HG03066 (cell line): Measurements from ENCODE around the gene RTKN.
"Not testable (repeated sequence)": the region's sequence is repeated elsewhere in the genome, so short reads cannot be mapped to it uniquely, and the experiment has no call there.

Source experiments
- ATAC-seq: cut with Tn5 transposase; IDR thresholded peaks from one replicate; pipeline ENCODE4 v1.9.1; 2021; ENCODE audit warnings: low read depth; ENCODE audit not compliant: unreplicated experiment

Gene RTKN

DNA sequence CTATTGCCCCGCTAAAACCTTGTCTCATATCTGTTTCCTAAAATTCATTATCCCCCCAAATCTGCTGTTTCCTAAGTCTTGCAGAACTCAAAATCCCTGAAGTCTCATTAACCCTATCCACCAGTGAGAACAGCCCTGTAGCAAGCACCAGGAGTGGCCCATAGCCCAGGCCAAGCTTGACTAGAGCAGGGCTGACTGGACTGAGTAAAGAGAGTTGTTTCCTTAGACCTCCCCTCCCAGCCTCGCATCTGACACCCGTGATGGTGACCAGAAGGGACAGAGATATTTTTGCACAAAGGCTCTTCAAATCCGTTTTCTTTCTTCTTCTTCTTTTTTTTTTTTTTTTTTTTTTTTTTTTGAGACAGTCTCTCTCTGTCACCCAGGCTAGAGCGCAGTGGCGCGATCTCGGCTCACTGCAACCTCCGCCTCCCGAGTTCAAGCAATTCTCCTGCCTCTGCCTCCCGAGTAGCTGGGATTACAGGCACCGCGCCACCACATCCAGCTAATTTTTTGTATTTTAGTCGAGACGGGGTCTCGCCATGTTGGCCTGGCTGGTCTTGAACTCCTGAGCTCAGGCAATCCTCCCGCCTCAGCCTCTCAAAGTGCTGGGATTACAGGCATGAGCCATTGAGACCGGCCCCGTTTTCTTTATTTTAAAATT is 21.2 kb downstream of the RTKN start:
- ATAC-seq: not testable (repeated sequence)

DNA sequence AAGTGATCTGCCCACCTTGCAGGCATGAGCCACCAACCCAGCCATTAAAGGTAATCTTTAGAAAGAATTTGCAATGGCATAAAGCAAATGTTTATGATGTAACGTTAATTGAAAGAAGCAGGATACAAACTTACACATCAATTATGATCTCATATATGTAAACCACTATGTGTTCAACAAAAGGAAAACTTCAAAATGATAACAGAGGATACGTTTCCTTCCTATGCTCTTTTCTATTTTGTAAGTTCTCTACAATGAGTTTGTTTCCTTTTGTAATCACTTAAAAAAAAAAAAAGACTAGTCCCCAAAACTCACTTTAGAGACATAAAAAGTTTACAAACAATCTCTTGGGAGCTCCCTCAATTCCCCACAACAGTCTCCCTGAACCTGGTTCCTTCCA is 21.7 kb downstream of the RTKN start:
- ATAC-seq: no peak

DNA sequence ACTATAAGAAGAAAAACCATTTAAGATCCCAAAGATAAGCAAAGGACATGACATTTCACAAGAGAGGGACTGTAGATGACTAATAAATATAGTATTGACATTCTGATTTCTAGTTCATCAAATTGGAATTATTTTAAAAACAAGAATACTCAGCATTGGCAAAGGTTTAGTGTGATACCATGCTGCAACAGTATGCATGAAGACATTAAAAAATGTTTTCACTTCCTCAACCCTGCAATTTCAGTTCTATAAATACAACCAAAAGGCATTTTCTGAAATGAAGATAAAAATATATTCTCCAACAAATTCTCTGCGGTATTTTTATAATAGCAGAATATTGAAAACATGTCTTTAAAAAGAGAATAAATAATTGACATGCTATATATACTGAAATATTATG is 22.4 kb downstream of the RTKN start:
- no peak for ATAC-seq

DNA sequence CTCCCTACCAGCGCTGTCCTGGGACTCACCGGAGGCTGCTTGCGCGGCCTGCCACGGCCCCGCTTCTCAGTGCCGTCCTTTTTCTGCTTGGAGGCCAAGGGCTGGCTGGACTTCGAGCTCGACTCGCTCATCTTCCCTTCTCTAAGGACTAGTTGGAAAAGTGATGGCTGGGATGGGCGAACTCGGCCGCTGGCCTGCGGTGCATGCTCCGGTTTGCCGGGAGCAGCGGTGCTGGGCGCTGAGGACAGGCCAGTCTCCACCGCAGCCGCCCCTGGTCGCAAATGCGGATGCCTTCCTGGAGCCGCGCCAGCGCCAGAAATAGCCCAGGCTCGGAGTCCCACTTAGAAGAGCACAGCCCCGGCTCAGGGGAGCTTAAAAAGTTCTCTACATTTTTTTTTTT is 23.4 kb downstream of the RTKN start:
- no peak for ATAC-seq

DNA sequence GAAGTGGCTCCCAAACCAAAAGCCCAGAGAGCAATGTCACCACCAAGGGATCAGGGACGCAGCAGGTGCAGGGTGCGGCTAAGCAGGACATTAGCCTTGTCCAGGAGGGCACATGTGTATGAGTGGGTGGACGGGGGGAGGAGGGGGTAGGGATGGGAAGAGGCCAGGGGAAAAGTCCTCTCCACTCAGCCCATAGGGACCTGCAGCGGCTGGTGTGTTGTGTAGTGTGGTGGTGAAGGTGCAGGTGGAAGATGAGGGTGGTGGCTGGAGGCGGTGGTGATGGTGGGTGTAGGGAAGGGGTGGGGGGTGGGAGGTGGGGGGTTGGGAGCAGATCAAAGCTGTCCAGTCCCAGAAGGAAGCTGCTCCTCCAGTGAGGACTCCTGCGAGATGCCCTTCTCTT is 24.0 kb downstream of the RTKN start:
- no peak for ATAC-seq

DNA sequence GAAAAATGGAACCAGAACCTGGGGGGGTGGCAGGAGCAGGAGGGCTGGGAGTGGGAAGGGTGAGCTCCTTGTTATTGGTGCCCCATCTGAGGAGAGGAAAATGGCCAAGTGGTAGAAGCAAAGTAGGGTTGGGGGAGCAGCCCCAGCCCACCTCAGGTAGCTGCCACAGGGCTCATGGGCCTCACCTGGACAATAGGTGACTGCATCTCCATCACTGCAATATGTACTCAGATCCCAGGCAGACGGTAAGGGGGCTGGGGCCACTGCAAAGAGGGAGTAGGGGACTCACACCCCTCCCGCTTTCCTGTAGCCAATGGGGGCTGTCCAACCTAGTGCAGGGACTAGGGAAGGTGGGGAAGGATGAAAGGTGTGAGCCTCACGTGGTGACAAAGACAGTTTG is 24.5 kb downstream of the RTKN start:
- ATAC-seq: no peak

DNA sequence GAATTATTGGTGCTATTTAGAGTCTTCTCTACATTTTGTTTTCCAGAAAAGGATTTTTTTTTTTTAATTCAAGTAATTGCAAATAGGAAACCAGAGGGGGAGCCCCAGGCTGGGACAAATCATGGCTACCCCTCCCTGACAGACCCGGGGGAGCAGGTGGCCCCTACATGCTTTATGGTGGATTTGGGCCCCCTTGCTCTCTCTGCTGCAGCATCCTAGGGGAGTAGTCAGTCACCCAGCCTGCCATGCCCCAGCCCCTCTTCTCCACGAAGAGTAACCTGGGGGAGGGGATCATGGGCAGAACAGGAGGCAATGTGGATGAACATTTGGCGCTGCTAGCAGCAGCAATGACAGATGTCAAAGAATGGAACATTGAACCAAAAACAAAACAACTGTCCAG is 25.0 kb downstream of the RTKN start:
- ATAC-seq: no peak

DNA sequence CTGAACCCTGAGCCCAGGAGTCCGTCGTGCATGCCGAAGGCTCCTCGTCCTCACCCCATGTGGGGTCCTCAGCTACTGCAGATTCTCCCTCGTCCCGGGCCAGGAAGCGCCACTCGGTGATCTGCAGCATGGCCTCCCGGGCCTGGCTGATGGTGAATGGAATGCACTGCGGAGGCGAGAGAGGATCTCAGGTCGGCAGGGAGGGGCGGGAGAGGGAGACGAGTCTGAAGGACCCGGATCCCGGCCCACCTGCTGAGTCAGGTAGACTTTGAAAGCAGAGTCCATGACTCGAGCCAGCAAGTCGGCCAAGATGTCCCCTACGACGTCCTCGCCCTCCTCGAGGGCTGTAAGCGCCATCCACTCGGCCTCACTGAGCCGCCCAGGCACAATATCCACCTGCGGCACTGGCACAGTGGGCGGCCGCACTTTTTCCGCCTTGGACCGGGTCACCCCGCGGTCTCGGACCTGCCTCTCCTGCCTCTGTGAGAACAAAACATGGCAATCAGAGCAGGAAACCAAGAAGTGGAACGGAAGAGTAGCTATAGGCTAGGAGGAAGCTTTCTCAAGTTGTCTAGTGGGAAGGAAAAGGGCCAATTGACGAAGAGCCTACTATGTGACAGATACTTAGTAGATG is 25.9 kb downstream of the RTKN start:
- ATAC-seq: no peak

DNA sequence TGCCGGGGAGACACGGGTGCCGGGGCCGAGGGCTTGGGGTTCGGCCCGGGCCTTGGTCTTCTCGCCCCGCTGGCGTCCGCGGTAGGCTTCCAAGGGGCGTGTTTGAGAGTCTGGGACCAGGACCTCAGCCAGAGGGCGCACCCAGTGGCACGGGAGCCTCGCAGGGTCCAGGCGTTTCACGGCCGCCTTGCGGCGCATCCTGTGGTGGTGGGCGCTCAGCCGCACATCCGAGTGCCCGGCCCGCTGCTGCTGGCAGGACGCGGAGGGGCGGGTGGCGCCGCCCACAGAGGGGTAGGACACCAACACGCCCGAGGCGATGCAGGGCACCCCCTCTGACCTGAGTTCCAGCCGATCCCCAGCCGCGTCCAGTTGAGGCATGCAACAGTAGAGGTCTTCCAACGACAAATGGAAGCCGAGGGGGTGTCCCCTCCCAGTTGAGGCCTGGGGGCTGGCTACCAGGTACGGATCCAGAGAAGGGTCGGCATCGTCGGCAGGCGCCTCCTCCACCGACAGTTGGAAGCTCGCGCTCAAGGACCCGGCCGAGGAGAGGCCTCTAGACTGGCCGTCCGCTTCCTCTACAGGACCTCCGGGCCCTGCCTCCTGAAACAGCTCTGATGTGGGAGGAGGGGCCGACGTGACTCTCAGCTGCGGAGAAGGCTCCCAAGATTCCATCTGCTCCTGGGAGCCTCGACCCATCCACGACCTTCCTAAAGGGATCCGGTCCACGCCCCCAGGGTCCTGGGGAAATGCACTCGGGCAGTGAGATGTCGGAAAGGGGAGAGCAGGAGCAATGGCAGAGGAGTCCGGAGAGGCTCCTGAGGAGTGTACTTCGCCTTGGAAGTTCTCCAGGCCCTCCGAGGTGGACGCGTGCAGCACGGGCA is 26.6 kb downstream of the RTKN start:
- ATAC-seq: no peak

DNA sequence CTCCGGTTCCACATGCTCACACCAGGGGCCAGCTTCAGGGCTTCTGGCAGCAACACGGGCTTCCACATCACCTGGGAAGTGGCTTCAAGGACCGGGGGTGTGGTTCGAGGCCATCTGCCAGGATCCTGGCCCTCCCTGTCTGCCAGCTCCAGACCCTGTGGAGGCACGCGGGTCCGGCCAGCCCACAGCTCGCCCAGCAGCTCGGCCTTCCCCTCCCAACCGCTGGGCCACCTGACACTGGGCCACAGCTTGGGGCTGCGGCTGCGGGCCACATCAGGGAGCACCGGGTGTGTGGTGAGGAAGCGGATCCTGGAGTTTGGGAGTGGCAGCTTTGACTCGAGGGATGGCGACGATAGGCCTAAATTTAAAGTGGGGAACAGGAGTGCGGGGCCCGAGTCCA is 27.3 kb downstream of the RTKN start:
- no peak for ATAC-seq

DNA sequence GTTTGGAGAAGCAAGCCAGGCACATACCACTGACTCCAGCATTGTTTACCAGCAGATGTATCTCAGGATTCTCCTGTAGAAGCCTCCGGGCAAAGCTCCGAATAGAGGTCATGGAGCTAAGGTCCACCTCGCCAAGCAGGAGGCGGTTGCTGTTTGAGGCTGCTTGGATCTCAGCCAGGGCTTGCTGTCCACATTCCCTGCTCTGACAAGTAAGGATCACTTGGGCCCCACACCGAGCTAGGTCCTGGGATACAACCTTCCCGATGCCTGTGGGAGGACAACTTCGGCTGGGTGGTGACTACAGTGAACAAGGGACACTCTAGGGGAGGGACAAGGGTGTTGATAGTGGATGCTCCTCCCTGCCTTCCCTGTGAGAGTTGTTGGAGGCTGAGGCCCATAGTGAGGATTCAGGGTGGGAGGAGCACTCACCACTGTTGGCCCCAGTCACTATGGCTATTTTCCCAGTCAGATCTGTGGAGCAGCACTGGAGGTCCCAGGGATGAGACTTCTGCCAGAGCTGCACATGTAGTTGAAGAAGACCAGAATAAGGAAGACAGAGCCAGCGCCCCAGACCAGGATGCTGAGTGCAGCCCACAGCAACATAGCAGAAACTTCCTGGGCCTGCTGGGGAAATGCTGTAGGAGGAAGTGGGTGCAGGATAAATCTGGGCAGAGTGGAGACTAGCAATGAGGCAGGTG is 28.6 kb downstream of the RTKN start:
- no peak for ATAC-seq

DNA sequence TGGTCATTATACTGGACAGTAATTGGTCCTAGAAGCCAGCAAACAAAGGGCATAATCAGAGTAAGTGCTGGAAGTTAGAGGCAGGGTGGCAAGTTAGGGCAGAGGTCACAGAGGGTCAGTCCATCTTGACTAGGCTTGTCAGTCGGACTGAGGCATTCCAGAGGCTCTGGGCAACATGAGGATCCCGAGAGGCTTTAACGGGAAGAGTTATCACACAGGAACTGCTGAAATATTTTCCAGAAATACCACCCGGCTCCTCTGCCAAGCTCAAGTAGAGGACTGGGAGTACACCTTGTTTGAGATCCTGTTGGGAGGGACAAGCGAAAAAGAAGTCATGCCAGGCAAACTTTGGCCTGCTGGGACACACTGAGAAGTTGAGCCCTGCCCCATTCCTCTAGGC is 34.1 kb downstream of the RTKN start:
- no peak for ATAC-seq

DNA sequence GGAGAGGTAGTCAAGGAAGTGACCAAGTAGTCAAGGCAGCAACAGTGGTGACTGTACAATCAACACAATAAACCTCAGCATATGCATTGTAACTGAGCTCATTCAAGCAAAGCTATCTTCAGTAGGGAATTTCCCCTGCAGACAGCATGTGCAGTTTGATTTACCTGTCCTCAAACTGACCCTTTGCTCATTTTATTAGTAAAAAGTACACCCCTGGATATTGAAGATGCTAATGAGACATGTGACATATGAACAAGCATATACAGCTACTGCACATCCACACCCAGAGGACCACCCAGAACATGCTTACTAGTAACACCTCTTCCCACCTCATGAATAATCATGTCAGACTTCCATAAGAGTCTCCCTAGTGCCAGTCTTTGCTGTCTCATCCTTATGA is 35.7 kb downstream of the RTKN start:
- no peak for ATAC-seq

DNA sequence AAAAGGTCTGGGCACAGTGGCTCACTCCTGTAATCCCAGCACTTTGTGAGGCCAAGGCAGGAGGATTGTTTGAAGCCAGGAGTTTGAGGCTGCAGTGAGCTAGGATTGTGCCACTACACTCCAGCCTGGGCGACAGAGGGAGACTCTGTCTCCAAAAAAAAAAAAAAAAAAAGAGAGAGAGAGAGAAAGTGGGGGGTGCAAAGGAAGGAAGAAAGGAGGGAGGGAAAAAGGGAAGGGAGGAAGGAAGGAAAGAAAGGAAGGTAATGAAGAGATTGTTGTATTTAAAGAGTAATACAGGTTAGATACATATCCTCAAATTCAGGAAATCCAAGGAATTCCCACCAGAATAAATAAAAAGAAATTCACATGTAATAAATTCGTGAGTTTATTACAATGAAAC is 39.8 kb downstream of the RTKN start:
- ATAC-seq: no peak

DNA sequence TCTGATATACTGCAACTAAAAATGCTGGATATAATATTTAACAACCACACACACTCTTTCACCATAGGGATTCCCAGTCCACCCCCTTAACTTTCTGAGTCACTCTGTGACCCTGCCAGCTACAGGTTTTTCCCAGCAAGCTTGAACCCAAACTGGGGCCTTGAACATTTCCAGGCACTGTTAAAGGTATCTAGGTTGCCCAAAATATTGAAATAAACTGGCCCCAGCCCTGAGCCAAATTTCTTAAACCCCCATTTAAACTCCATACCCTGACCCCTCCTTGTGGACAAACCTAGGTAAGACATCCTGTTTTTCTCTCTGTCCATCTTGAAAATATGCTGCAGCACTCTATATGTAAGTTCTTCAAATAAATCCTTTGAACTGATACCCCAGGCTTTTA is 42.0 kb downstream of the RTKN start:
- no peak for ATAC-seq

DNA sequence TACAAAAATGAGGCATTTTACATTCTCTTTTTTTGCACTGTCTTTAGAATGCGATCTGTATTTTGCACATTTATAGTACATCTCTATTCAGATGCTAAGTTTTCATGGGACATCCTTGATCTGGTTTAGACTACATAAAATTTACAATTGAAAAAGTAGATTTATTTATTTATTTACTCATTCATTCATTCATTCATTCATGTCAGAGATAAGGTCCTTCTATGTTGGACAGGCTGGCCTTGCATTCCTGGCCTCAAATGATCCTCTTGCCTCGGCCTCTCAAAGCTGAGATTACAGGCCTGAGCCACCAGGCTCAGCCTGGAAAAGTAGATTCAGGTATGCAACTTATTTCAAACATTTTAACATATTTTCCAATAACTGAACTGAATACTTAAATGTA is 45.6 kb downstream of the RTKN start:
- ATAC-seq: no peak

DNA sequence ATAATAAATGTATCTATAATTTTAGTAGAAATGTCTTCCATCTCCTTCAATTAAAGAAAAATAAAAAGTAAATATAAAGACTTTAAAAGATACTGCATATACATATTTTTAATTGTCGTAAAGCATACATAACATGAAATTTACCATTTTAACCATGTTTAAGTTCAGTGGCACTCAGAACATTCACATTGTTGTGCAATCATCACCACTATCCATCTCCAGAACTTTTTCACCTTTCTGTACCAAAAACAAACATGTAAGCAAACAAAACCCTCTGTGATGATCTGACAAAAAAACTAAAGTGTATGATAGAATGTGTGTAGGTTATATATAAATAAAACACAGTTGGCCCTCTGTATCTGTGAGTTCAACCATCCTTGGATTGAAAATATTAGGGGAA is 48.2 kb downstream of the RTKN start:
- no peak for ATAC-seq

DNA sequence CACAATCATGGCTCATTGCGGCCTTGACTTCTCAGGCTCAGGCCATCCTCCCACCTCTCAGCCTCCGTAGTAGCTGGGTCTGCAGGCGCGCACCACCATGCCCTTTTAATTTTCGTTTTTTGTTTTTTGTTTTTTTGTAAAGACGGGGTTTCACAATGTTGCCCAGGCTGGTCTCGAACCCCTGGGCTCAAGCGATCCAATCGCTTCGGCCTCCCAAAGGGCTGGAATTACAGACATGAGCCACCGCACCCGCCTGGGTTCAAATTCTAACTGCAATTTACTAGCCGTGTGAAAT is 49.3 kb downstream of the RTKN start:
- no peak for ATAC-seq

DNA sequence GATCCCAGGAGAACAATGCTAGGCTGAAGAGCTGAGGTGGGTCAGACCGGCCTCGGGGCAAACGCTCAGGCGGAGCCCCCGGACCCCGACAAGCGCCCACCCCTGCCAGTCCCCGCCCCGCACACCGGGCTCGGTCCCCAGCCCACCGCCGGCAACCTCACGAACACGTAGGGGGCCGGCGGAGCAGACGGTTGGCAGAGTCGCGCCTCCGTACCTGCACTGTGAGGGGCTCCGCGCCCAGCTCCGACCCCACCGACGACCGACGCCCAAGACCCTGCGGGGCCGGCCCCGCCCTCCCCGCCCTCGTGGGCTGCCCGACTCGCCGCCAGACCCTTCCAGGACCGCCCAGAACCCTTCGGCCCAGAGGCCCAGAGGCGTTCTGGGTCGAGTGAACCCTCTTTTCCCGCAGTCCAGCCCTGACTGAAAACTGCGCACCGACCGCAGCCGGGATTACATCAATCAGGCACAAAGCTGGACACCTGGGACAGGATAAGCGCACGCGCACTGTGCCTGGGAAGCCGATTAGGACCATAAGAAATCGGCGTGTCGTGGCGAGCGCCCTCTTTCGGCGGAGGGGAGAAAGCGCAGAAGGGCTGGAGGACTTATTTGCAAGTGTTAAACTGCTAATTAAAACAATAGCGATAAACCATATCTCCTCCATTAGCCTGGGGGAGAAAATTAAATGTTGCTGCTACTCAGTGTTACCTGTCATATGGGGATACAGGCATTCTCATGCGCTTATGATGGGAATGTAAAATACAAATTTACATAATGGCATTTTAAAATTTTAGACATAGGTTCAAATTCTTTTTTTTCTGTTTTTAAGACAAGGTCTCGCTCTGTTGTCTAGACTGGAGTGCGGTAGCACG is 49.9 kb downstream of the RTKN start:
- ATAC-seq: peak; percentile 68

DNA sequence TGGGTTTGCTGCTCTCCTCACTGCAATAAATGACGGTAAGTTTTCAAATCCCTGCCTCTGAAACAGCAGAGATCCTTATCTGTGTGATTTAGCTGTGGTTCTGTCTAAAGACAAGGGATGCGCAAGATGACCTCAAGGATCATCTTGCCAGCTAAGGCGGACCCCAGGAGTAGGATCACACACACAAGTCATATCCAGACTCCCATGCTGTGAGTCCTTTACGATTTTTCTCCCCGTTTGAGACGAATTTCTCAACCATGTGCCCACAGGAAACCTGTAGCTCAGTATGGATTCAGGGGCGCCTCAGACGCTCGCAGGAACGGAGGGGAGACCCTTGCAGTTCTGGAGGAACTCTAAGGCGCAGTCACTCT is 50.5 kb downstream of the RTKN start:
- ATAC-seq: peak; percentile 28

DNA sequence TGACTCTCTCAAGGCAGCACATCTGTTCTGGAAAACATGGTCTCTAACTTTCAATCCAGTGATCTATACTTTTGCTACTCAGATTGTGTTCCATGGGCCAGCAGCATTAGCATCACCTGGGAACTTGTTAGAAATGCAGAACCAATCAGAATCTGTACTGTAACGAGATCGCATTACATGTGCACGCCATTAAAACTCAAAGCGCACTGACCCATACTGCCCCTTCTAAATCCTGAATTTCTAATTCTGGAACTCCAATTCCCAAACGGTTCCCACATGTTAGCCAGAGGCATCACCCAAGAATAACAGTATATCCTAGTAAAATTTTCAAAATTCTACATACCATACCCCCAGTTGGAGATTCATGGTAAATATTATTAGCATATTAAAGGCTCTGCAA is 51.1 kb downstream of the RTKN start:
- no peak for ATAC-seq
